A549 (cell line): Measurements from ENCODE around the gene RASSF3.

Experiments
- CBX2 ChIP-seq: fragments of 200-600 bp; sonication (generic); IDR thresholded peaks from 2 replicates; pipeline ENCODE4 v1.6.1; 2016; ENCODE audit warnings: low read depth, mild to moderate bottlenecking, borderline replicate concordance
- CTCF ChIP-seq: fragments of >200 bp; sonication (Bioruptor Twin); formaldehyde crosslinking; IDR thresholded peaks from 3 replicates; pipeline ENCODE4 v1.5.1; 2016
- POLR2A ChIP-seq: IDR thresholded peaks from 2 replicates; pipeline ENCODE4 v1.6.1; 2012; ENCODE audit warnings: mild to moderate bottlenecking, low read length
- ZC3H11A ChIP-seq: fragments of 450-650 bp; IDR thresholded peaks from 2 replicates; pipeline ENCODE4 v1.6.1; 2014; ENCODE audit warnings: antibody characterized with exemption, mild to moderate bottlenecking
- TF ChIP-seq, protein P1 (sequence below): fragments of 150-350 bp; IDR thresholded peaks from 2 replicates; pipeline ENCODE4 v1.6.1; 2014; ENCODE audit warnings: low read depth, mild to moderate bottlenecking, low read length
- TF ChIP-seq, protein P2 (sequence below): IDR thresholded peaks from 2 replicates; pipeline ENCODE4 v1.6.1; 2012; ENCODE audit warnings: low read depth, borderline replicate concordance

GRCh38 chr12:64603183-64603841, 7.0 kb upstream of the RASSF3 start:
- TF ChIP-seq, protein P1, sequence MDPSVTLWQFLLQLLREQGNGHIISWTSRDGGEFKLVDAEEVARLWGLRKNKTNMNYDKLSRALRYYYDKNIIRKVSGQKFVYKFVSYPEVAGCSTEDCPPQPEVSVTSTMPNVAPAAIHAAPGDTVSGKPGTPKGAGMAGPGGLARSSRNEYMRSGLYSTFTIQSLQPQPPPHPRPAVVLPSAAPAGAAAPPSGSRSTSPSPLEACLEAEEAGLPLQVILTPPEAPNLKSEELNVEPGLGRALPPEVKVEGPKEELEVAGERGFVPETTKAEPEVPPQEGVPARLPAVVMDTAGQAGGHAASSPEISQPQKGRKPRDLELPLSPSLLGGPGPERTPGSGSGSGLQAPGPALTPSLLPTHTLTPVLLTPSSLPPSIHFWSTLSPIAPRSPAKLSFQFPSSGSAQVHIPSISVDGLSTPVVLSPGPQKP, result no peak
- TF ChIP-seq CTCF, result no peak
- TF ChIP-seq CBX2, result no peak
- TF ChIP-seq, protein P2, sequence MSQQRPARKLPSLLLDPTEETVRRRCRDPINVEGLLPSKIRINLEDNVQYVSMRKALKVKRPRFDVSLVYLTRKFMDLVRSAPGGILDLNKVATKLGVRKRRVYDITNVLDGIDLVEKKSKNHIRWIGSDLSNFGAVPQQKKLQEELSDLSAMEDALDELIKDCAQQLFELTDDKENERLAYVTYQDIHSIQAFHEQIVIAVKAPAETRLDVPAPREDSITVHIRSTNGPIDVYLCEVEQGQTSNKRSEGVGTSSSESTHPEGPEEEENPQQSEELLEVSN, result no peak
- TF ChIP-seq ZC3H11A, result no peak
- TF ChIP-seq POLR2A, result no peak
